Smooth muscle cell (in vitro differentiated cells): Measurements from ENCODE around the gene ZBTB20. TPM values are rescaled to one million over a fixed set of nuclear protein-coding genes. Genes with fewer than 3 reads are reported as not detected.

Source experiments
- DNase-seq: peaks from one replicate; lab custom pipeline; 2025; ENCODE audit not compliant: unreplicated experiment; lab: John Stamatoyannopoulos, UW
- H2AFZ ChIP-seq: fragments of 200-600 bp; sonication (generic); 2 replicates; pipeline ENCODE4 v1.6.0; 2016; ENCODE audit warnings: antibody characterized with exemption, low read depth, mild to moderate bottlenecking
- H3F3A ChIP-seq: fragments of 200-600 bp; sonication (generic); 2 replicates; pipeline ENCODE4 v1.6.0; 2017; ENCODE audit warnings: antibody characterized with exemption, low read depth
- H3K27ac ChIP-seq: fragments of 200-600 bp; sonication (generic); 2 replicates; pipeline ENCODE4 v1.5.1; 2016; ENCODE audit warnings: low read depth, mild to moderate bottlenecking
- H3K27me3 ChIP-seq: fragments of 200-600 bp; sonication (generic); 2 replicates; pipeline ENCODE4 v1.6.1; 2016; ENCODE audit warnings: low read depth, mild to moderate bottlenecking
- H3K36me3 ChIP-seq: fragments of 200-600 bp; sonication (generic); 2 replicates; pipeline ENCODE4 v1.5.1; 2016; ENCODE audit warnings: low read depth
- H3K4me1 ChIP-seq: fragments of 200-600 bp; sonication (generic); 2 replicates; pipeline ENCODE4 v1.5.1; 2016; ENCODE audit warnings: low read depth
- H3K4me2 ChIP-seq: fragments of 200-600 bp; sonication (generic); 2 replicates; pipeline ENCODE4 v1.6.0; 2016; ENCODE audit warnings: mild to moderate bottlenecking
- H3K4me3 ChIP-seq: fragments of 200-600 bp; sonication (generic); 2 replicates; pipeline ENCODE4 v1.5.1; 2016; ENCODE audit warnings: mild to moderate bottlenecking
- H3K79me2 ChIP-seq: fragments of 200-600 bp; sonication (generic); 2 replicates; pipeline ENCODE4 v1.6.0; 2016; ENCODE audit warnings: low read depth, mild to moderate bottlenecking
- H3K9ac ChIP-seq: fragments of 200-600 bp; sonication (generic); 2 replicates; pipeline ENCODE4 v1.6.0; 2016; ENCODE audit warnings: low read depth
- H3K9me3 ChIP-seq: fragments of 200-600 bp; sonication (generic); replicated peaks from 2 replicates; pipeline ENCODE4 v1.5.1; 2016; ENCODE audit warnings: low read depth
- H4K20me1 ChIP-seq: fragments of 200-600 bp; sonication (generic); 2 replicates; pipeline ENCODE4 v1.6.0; 2016; ENCODE audit warnings: low read depth
- CTCF ChIP-seq: fragments of 200-600 bp; sonication (generic); IDR thresholded peaks from 2 replicates; pipeline ENCODE4 v1.5.1; 2017; ENCODE audit warnings: borderline replicate concordance, mild to moderate bottlenecking, antibody characterized with exemption; ENCODE audit not compliant: insufficient read depth, poor library complexity, severe bottlenecking
- WGBS: methylation state at CpG from one replicate; pipeline ENCODE4 v1.1.7; 2016; ENCODE audit warnings: low lambda C conversion rate; 5-methylcytosine and 5-hydroxymethylcytosine counted together
- polyA plus RNA-seq: library from polyadenylated mRNA; unstranded; fragments of >200 nt; fragmentation: Nextera tagmentation; extraction: Ambion mirVana; gene quantifications from 2 replicates; pipeline ENCODE4 v1.2.1, GENCODE V29; 2016
- total RNA-seq: library from RNA; depleted of rRNA; stranded (reverse); fragments of >200 nt; gene quantifications from 2 replicates; pipeline ENCODE4 v1.2.3, GENCODE V29; 2014

ZBTB20 gene
- total RNA-seq = 5.4 and 6.8 TPM in 2 replicates
- 4.9 and 5.8 TPM in 2 replicates for polyA plus RNA-seq

- H3K9me3 ChIP-seq = no peaks in the 10 kb centered on the region
- WGBS = under 1% methylated on average over 21 of the region's 72 CpGs
- peak within 1 kb of the TSS; percentile 96 for H3K9ac ChIP-seq
- H3K27ac ChIP-seq = peak within 1 kb of the TSS; percentile 94
- H3K27me3 ChIP-seq = no peaks in the 10 kb centered on the region
- no peaks in the 10 kb centered on the region for H3K79me2 ChIP-seq
- no peaks in the 10 kb centered on the region for H3K4me1 ChIP-seq
- peak within 1 kb of the TSS; percentile 95 for H2AFZ ChIP-seq
- H3K36me3 ChIP-seq = no peaks in the 10 kb centered on the region
- peak within 1 kb of the TSS; percentile 96 for H3K4me2 ChIP-seq
- no peaks in the 10 kb centered on the region for H3F3A ChIP-seq
- H3K4me3 ChIP-seq = peak within 1 kb of the TSS; percentile 91
- DNase-seq = peak; percentile 81
- H4K20me1 ChIP-seq = no peaks in the 10 kb centered on the region
- TF ChIP-seq CTCF = no peak
Measured at GRCh38 chr3:115146418-115147328, at the start of gene ZBTB20. Gene ZBTB20 (minus strand): TSS chr3:115147288.

- Histone ChIP-seq H3K9ac (no peak overlapping the region), H3K27me3 (no peaks in the 10 kb centered on the region), H3K9me3 (no peaks in the 10 kb centered on the region), H3K27ac (no peak overlapping the region), H3K4me3 (no peak overlapping the region), H2AFZ (no peak overlapping the region), H4K20me1 (no peaks in the 10 kb centered on the region), H3K79me2 (no peaks in the 10 kb centered on the region), H3K4me1 (no peaks in the 10 kb centered on the region), H3K4me2 (no peak overlapping the region), H3K36me3 (no peaks in the 10 kb centered on the region), H3F3A (no peaks in the 10 kb centered on the region)
- TF ChIP-seq CTCF = no peak
- WGBS = 96% methylated on average over 4 of the region's 4 CpGs
- DNase-seq = no peak
Measured at GRCh38 chr3:115194476-115194875, 47.4 kb upstream of the ZBTB20 start.

DNA sequence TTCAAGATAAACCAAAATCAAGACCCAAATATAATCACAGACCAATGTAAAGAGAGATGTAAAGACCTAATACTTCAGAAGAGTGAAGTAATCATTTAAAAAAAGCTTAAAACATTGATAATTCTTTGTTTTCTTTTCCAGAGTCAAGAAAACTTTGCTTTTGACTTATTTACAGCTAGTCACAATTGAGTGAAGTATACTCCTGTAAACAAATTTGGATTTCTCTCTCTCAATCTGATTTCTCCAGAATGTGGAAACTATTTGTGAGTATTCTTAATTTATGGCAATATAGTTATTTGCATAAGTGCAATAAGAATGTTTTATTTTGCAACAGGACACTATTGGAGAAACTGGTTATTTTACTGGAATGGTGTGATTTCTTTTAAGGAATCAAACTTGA is 43.7 kb upstream of the ZBTB20 start:
- no peak for TF ChIP-seq CTCF
- no peak overlapping the region for H3K9ac ChIP-seq
- no peak overlapping the region for H3K4me3 ChIP-seq
- H2AFZ ChIP-seq = no peak overlapping the region
- H3K79me2 ChIP-seq = no peaks in the 10 kb centered on the region
- H3K4me1 ChIP-seq = no peaks in the 10 kb centered on the region
- no peaks in the 10 kb centered on the region for H3K9me3 ChIP-seq
- no peak overlapping the region for H3K4me2 ChIP-seq
- H3K36me3 ChIP-seq = no peaks in the 10 kb centered on the region
- H4K20me1 ChIP-seq = no peaks in the 10 kb centered on the region
- H3K27me3 ChIP-seq = no peaks in the 10 kb centered on the region
- no peak overlapping the region for H3K27ac ChIP-seq
- H3F3A ChIP-seq = no peaks in the 10 kb centered on the region
- no peak for DNase-seq
